ENCODE measurements around the gene ARVCF.

Gene ARVCF

DNA sequence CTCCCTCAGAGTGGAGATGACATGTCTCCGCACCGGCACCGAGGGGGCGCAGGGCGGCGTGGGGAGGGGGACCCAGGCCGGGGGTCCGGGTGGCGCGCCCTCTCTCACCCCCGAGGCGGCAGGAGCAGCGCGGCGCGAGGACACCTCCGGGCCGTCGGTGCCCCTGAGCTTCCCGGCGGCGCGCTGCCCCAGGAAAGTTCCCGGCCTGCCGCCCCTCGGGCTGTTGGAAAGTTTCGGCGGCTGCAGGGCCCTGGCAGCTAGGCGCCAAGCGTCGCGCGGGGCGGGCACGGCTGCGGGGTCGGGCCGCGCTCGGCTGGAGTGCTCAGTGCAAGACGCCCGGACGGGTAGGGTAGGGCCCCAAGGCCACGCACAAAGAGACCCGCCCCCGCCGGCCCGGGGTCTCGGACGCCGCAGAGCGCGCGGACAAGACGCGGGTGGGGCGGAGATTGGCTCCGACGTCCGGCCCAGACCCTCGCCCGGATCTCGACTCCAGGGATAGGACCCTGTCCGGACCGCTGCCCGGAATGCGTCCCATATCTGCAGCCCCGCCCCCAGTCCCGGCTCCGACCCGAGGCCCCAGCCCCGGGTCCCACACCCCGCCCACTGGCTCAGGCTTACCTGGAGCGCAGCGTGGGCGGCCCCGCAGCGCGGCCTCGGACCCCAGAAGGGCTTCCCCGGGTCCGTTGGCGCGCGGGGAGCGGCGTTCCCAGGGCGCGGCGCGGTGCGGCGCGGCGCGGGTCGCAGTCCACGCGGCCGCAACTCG, 471 bp downstream of the ARVCF start:
- DNase-seq (ENCODE audit: low read depth in 2 of 2): peak in 1 of 2 donors; percentile 19

DNA sequence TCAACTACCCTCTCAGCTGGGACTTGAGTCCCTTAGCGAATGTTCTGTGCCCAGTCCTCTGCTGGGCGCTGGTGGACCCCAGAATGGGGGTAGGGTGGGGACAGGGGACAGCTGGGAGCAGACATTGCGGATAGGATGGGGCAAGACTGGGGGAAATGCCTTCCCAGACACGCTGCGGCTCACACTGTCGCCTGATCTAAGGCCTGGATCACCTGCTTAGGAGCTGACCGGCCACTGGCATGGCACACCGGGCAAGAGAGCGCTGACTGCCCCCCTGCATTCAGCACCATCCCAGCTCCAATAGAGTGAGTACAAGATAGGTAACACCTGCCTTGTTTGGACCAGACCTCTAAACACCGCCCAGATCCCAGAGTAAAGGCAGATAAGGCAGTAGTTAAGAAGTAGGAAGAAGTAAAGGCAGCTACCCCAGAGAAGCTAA, 1.4 kb downstream of the ARVCF start:
- no peak for DNase-seq (ENCODE audit: low read depth in 2 of 2)

DNA sequence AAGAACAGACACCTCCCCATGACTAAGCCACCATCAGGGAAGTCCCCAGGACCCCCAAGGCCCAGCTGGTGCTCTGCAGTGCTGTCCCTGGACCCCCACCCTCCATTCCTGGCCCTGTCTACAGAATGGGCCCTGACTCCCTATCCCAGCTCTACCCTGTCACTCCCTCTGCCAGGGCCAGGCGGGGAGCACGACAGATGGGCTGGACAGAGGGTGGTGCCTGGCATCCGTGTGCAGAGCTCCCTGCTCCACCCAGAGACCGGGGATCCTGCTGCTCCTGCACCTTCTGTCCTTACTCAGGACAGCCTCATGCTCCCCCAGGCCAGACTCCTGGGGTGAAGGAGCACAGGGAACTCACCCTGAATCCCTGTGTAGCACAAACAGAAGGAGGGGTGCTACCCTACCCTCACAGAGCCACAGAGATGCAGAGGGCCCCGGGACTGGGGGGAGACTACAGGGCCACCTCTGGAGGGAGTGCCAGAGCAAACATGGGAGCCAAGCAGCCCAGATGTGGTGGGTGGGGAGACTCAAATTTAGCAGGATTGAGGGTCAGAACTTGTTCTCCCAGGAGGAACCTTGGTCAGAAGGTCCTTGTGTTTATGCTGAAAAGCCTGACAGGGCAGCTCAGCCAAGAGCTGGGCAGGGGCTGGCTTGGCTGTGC, 2.0 kb downstream of the ARVCF start:
- DNase-seq (ENCODE audit: low read depth in 2 of 2): no peak

DNA sequence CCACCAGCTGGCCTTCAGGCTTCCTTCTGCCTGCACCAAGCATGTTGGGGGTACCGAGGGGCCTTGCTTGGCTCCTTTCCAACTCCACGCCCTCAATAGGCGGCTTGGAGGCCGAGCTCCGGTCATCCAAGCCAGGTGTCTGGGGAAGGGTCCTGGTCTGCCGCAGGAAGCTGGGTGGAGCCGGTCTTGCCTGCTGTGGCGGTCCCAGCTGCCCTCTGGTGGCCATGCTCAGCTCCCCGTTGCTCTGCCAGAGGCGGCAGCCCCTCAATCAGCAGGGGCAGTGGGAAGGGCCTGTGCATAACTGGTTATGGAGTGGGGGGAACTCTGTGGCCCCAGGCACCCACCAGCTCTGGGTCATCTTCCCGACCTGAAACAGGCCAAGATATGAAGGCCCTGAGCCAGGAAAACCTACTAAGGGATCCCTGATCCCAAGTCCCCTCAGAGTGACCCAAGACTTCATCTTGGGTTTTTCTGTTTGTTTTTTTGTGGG, 3.2 kb downstream of the ARVCF start:
- peak; percentile 30 to 39 for DNase-seq (ENCODE audit: low read depth in 2 of 2)

DNA sequence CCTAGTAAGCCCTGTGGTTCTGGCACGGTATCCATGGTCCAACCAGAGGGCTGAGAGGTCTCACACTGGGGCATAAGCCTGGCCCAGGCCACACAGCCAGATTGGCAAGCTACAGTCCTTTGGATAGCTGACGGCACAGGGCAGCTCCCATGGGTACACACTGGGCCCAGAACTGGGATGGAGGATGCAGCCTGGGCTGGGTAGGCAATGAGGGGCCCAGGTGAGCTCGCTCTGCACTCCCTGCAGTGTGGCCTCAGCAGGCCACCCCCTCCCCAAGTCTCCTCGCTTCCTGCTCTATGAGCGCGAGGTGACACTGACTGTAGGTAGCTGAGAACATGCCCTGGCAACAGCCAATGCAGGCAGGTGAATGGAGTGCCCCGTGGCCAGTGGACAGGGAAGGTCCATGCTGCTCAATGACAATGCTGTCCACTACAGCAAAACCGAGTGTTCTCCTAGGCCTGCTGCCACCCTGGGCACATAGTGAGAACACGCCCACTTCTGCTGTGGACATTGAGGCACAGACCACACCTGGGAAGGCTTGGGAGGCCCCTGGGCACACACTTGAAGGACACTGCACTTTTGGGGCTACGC, 3.8 kb downstream of the ARVCF start:
- no peak for DNase-seq (ENCODE audit: low read depth in 2 of 2)

DNA sequence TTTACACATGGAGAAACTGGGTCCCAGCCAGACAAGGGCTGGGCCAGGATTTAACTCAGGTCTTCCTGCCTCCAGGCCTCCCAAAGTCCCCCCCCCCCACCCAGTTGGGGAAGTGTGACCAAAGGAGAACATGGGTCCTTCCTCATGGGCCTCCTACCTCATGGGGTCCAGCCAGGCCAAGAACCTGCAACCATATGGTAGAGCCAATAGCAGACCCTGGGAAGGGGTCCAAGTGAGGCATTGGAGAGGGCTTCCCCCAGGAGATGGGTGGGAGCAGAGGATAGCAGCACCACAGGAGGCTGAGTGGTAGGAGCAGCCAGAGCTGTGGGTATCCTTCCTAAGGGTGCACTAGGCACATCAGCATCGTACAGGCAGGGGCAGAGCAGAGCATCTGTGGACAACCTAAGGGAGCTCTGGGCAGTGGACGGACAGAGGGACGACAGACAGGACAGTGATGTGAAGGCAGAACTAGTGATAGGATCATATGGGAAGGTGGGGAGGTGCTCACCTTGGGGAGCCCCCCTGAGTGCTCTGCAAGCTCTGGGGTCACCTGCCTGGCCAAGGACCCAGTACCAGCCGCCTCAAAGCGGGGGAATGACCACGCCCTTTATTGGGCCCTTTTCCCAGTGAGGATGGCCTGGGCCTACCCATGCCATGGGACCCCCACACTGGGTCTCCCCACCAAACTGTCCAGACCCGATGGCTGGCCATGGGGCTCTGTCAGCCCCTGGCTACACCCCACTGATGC, 4.5 kb downstream of the ARVCF start:
- DNase-seq (ENCODE audit: low read depth in 2 of 2): no peak

DNA sequence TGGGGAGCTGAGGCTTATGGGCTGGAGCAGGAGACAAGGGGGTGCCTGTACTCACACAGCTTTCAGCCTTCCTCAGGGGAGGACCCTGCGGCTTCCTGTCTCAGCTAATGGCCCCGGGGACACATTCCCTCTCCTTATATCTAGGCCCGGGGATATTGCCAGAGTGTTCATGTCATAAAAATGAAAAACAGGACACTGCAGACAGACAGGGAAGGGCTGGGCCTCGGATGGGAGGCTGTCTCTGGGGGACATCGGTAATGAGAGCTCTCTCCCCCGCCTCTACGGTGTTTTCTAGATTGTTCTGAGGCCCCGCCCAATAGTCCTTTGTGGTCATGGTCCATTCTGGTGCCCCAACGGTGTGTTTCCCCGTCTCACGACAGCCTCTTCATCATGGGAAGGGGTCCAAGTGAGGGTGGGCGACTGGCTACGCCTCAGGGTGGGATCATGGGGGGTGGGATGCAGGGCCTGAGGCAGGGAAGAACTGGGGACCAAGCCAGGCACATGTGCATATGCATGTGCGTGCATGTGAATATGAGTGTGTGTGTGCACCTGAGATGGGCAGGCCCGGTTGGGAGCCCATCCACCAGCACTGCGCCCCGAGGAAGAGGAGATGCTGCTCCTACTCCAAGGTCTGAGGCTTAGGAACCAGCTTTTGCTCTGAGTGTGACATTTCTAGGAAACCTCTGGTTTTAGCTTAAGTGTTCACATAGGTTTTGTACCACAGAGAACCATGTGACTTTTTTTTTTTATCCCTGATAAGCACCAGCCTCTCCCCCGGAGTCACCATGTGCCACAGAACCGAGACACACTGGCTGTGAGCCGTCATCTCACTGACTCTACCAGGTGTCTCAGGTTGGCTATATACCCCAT, 5.3 kb downstream of the ARVCF start:
- DNase-seq (ENCODE audit: low read depth in 2 of 2): no peak

DNA sequence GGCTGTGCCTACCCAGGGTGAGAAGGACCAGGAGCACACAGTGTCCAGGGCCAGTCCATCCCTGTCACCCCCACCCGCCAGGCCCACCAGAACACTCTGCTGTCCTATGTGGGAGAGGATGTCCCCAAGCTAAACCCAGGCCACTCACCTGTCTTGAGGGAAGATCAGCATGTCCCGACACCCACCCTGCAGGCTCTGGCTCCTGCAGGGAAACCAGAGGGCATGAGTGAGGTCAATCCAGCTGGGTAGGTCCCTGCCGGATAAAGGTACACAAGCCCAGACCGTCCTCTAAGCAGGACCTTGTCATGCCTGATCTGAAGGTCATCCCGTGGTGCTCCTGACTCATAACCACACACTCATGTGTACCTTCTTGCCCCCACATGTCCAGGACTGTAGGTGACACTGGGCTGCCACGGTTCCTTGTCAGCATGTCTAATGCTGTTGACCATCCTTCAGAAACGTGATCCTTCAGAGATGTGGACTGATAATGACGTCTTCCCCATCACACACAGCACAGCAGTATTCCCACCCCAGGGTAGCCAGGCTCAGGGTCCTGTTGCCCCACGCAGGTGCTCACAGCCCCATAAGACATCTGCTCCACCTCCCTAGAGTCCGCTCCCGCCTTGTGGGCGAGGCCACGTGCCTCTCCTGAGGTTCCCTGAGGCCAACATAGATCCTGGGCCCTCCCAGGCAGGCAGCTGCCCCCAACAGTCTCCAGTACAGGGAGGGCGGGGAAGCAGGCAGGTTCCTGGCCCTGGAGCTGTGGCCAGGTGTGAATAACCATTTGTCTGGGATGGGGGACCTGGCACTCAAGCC, 6.1 kb downstream of the ARVCF start:
- no peak for DNase-seq (ENCODE audit: low read depth in 2 of 2)

DNA sequence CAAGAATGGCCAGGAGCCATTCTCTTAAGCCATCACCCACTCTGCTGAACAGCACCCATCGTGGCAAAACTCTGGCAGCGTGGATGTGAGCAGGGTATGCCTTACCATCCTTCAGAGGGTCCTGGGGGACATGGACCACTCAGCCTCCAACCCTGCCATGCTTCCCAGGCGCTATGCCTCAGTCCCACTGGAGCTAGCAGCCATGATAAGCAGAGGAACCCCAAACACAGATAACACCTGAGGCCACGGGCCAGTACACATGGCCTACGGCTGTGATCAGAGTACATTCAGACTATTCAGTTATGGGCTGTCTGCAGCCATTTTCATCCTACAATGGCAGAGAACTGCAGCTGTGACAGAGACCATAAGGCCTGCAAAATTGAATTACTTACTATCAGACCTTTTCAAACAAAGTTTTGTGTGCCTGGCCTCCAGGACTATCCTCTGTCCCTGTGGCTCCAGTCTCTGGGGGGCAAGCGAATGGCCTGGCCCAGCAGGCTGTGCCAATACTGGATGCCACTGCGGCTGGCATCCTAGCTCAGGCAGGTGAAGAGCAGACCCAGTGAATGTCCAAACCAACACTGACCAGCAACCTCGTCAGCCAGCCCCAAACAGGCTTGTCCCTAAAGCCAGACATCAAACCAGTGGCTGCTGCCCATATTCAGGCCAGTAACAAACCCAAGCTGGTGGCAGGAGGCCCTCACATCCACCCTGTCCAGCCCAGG, 6.9 kb downstream of the ARVCF start:
- DNase-seq (ENCODE audit: low read depth in 2 of 2): no peak

DNA sequence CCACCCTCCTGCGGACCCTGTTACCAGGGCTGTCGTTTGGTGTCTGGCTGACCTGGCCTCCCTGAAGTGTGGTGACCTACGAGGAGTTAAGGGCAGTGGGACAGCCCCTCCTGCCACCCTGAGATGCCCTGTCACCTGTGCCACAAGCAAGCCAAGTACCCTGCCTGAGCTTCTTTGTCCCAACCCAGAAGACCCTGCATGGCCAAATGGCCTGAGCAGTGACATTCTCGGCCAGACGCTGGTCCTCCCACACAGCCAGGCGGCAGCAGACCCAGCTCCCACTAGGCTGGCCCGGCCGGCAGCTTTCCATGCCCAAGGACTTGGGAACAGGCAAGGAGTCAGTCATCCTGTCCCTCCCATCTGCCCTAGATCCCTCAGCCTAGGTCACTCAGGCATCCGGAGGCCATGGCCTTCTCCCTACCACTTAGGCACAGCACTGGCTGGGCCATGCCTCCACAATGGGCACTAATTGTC, 7.6 kb downstream of the ARVCF start:
- DNase-seq (ENCODE audit: low read depth in 2 of 2): no peak

DNA sequence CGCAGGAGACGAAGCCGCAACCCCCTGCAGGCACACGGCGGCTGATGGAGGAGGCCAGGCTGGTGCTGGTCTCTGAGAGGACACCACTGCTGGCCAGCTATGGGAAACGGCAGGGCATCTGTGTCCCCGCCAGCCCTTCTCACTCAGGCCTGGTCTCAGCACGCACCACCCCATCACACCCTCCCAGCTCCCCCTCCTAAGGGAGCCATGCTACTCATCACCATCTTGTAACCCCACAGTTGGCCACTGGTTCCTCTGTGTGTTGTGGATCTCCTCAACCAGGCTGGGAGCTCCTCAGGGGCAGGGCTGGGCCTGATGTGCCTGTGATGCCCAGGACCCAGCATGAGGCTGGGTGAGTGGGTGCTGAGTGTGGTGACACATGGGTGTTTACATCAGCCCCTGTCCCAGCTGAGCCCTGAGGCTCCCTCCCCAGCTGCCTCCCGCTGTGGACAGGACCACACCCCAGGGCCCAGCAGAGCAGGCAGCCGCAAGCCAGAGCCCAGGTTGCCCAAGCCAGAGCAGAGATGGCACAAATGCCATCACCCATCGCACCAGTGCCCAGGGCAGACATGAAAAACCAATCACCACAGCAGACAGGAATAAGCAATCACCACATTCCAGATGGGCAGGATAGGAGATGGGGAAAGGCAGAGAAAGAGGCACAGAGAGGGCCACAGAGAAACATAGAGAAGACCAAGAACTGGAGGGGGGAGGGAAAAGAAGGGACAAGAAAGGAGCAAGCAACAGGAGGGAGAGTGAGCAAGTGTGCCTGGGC, 8.2 kb downstream of the ARVCF start:
- DNase-seq (ENCODE audit: low read depth in 2 of 2): no peak

DNA sequence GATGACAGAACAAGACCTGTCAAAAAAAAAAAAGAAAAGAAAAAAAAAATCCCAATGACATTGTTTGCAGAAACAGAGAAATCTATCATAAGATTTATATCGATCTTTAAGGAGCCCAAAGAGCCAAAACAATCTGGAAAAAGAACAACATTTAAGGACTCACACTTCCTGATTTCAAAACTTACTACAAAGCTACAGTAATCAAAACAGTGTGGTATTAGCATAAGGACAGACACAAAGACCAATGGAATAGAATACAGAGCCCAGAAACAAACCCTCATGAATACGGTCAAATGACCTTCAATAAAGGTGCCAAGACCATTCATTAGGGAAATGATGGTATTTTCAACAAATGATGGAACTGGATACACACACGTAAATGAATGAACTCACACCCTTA, 12.2 kb downstream of the ARVCF start:
- DNase-seq (ENCODE audit: low read depth in 2 of 2): no peak

DNA sequence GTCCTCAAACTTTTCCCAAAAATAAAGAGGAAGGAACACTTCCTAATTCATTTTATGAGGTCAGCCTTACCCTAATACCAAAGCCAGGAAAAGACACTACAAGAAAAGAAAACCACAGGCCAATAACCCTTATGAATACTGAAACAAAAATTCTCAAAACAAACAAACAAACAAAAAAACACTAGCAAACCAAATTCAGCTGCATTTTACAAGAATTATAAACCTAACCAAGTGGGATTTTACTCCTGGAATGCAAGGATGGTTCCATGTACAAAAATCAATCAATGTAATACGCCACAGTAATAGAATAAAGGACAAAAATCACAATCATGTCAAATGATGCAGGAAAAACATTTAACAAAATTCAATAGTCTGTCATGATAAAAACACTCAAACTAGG, 13.3 kb downstream of the ARVCF start:
- no peak for DNase-seq (ENCODE audit: low read depth in 2 of 2)

DNA sequence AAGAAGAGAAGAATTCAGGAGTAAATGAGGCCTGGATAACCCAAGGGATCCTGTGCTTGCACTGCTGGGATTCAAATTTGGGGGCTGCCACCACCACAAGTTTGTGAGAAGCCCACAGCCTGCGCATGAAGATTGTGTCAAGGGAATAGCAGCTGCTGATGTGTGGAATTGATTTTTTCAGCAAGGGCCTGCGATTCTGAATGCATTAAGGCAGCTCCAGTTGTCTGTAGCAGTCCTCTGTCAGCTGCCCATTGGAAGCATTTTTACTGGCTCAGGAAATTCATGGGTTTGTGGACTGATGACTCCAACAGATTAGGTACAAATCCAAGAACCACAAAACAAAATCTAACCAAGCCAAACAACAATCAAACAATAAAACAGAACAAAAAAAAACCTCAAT, 14.0 kb downstream of the ARVCF start:
- DNase-seq (ENCODE audit: low read depth in 2 of 2): no peak

DNA sequence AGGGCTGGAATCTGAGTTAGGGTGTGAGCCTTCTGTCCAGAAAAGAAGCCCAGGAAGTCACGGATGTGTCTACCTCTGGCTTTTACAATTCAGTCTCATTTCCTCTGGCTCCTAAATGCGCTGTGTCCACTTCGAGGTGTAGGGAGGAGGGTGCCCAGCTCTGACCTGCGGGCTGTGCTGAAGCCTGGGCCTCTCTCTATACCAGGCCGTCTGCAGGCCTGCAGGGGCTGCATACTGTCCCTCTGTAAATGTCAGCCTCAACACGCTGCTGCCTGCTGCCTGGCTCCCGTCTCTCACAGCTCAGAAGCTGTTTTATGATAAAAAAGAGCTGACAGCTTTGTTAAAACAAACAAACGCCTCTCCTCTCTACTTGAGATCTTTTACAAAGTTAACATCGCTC, 14.5 kb downstream of the ARVCF start:
- DNase-seq (ENCODE audit: low read depth in 2 of 2): no peak

DNA sequence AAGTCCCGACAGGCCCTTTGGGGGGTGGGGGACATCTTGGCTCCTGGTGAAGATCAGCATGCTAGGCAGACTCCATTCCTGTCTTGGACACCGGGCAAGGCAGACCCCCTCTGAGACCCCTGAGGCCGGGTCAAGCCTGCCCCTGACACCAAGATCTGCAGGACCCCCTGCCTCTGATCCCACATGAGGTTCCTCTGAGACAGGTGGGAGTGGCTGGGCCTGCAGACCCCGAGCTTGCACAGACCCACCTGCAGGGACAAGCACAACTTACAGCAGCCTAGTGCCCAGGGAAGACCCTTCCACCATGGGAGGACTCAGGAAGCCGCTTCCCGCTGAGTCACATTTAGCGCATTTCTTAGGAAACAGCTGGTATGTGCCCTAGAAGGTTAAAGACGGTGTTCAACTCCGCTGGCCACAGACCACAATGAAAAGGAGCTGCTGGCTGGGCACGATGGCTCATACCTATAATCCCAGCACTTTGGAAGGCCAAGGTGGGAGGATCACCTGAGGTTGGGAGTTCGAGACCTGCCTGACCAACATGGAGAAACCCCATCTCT, 15.5 kb downstream of the ARVCF start:
- no peak for DNase-seq (ENCODE audit: low read depth in 2 of 2)

DNA sequence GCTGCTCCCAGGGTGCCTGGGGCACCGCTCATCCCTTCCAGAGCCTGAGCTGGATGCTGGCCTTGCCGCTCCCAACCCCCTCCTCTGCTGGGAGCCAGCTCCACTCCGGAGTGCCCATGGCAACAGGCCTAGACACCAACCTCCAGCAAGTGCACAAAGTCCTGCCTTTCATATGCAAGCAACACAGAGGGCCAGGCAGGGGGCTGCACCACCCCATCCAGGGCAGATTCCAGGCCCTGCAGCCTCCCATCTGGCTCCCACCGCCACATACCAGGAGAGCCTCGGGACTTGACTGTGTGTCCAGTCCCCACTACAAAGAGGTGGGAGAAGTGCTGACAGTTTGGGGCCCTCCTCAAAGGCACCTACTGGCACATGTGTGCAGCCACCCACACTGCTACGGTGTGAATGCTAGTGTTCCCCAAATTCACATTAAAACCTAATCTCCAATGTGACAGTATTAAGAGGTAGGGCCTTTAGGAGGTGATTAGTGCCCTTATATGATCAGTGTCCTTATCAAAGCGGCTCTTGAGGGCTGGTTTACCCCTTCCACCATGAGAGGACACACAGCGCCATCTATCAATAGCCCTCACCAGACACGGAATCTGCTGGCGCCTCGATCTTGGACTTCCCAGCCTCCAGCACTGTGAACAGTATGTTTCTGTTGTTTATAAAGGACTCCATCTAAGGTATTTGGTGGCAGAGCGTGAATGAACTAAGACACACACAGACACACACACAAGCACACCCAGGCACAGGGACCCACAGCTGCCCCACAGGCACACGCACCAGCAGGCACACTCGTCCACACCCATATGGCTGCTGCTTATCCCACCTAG, 16.2 kb downstream of the ARVCF start:
- no peak for DNase-seq (ENCODE audit: low read depth in 2 of 2)

All from stimulated activated CD8-positive, alpha-beta memory T cell treated with anti-CD3 and anti-CD28 coated beads, Interleukin-2, amount 100 ng/mL, for 48 hours (primary cell).